ENCODE data around the gene GHITM.
"Not testable (repeated sequence)": the region's sequence is repeated elsewhere in the genome, so short reads cannot be mapped to it uniquely, and the experiment has no call there.

Gene GHITM

DNA sequence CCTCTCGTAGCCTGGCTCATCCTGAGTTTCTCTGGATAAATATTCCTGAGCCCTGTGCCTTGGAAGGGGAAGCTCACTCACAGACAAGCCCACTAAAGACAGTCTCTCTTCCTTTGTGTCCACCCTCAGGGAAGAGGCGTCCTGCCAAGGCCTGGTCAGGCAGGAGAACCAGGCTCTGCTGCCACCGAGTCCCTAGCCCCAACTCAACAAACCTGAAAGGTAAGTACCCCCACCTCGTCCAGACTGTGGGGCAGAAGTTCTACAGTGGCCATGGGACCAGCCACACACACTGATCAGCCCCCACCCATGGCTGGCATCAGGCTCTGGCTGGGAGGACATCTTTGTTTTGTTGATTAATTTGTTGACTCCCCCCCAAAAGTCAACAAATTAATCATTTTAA, 37.0 kb downstream of the GHITM start:
- H3K9me3 Mint-ChIP-seq: peaks cover under 1% of the 10 kb centered on the region
- H3K27ac Mint-ChIP-seq: peak overlapping the region; percentile 22
- no peaks in the 10 kb centered on the region for H3K27me3 Mint-ChIP-seq
- H3K4me3 Mint-ChIP-seq: no peak overlapping the region
- DNase-seq (ENCODE audit: low spot score in 2 of 2) (no peak), ATAC-seq (ENCODE audit: low read depth) (no peak)
- peaks cover 5% of the 10 kb centered on the region for H3K36me3 Mint-ChIP-seq
- H3K4me1 Mint-ChIP-seq: peaks cover 17% of the 10 kb centered on the region

DNA sequence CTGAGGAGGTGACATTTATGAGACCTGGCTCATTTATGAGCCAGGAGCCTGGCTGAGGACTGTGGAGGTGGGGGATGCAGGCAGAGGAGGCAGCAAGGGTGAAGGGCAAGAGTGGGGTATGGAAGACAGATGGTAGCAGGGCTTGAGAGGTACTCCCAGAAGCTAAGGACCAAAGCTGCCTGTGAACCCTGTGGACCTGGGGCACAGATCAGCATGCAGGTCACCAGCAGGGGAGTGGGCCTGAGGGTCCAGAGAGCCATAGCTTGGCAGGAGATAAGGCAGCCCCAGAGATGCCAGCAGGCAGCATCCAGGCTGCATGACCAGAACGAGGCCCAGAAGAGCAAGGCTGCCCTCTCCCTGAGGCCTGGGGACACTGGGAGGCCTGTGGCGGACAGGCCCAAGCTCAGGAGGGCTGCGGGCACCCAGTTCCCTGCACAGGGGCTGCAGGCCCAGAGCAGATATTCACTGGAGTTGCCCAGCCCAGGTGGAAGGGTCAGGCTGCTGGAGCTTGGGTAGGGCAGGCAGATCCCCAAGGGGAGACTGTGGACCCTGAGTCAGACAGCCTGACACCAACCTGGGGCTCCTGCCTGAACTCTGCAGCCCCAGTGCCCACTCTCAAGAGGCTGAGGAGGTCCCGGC, 37.6 kb downstream of the GHITM start:
- peaks cover 2% of the 10 kb centered on the region for H3K36me3 Mint-ChIP-seq
- ATAC-seq (ENCODE audit: low read depth): no peak
- no peaks in the 10 kb centered on the region for H3K9me3 Mint-ChIP-seq
- no peaks in the 10 kb centered on the region for H3K27me3 Mint-ChIP-seq
- peak overlapping the region; percentile 22 for H3K27ac Mint-ChIP-seq
- no peak for DNase-seq (ENCODE audit: low spot score in 2 of 2)
- H3K4me3 Mint-ChIP-seq: no peak overlapping the region
- peaks cover 14% of the 10 kb centered on the region for H3K4me1 Mint-ChIP-seq

DNA sequence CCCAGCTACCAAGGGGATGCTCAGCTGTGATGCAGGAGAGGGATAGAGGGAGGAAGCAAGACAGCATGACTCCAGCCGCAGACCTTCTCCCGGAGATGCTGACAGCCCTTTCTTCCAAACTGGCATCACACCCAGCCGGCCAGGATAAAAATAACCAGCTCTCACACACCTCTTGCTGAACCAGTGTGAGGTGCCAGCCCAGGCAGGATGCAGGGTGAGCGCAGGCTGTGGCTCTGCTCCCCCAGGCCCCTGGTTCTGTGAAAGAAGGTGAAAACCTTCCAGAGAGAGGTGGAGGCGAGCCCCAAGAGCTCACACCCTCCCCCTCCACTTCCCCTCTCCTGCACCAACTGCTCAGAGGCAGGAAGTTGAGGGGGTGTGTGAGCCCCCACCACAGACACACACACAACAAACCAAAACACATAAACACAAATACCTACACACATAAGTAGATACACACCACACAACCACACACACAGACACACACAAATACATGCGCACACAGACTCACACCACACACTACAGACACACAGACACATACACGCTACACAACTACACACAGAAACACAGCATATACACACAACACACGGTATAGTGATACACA, 38.3 kb downstream of the GHITM start:
- Mint-ChIP-seq H3K36me3 (peaks cover 2% of the 10 kb centered on the region), H3K4me3 (no peak overlapping the region), H3K27ac (no peak overlapping the region), H3K4me1 (peaks cover 8% of the 10 kb centered on the region), H3K9me3 (no peaks in the 10 kb centered on the region), H3K27me3 (no peaks in the 10 kb centered on the region)
- no peak for DNase-seq (ENCODE audit: low spot score in 2 of 2)
- ATAC-seq (ENCODE audit: low read depth): peak; percentile 26

DNA sequence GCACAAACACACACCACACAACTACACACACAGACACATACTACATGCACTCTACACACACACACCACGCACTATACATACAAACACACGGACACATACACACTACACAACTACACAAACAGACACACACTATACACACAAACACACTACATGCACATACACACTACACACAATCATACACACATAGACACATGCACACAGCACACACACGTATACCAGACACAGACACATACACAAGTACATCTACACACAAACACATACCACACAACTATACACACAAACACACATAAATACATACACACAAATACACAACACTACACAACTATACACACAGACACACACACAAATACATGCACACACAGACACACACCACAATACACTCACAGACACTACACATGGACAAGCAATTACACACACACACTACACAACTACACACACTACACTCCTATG, 38.9 kb downstream of the GHITM start:
- no peaks in the 10 kb centered on the region for H3K9me3 Mint-ChIP-seq
- H3K4me1 Mint-ChIP-seq: peaks cover 4% of the 10 kb centered on the region
- H3K27ac Mint-ChIP-seq: no peak overlapping the region
- no peaks in the 10 kb centered on the region for H3K36me3 Mint-ChIP-seq
- DNase-seq (ENCODE audit: low spot score in 2 of 2): no peak
- ATAC-seq (ENCODE audit: low read depth): no peak
- no peak overlapping the region for H3K4me3 Mint-ChIP-seq
- H3K27me3 Mint-ChIP-seq: no peaks in the 10 kb centered on the region

DNA sequence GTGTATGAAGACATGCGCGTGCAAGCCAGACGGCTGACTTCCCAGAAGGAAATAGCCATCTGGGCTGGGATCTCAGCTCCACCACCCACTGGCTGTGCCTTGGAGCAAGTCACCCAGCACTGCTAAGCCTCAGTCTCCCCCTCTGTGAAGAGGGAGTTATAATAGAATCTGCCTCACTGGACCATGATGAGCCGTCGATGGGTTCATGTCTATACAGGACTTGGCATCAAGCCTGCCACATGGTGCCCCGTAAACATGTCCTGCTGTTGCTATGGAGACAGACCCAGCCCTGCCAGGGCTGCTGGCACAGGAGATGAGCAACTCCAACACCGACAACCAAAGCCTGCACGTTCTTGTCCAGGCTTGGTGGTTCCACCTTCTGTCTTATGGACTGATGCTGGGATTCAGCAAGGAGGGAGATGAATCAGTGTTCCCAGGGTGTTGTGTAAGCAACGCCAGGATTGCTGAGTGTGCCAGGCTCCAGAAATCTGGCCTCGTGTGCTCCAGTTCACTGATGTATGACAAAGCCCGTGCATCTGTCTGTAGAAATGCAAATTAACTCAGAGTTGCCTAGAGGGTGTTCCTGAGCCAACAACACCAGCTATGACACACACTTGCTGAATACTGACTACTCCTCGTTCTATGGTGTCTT, 39.9 kb downstream of the GHITM start:
- H3K9me3 Mint-ChIP-seq: no peaks in the 10 kb centered on the region
- H3K4me3 Mint-ChIP-seq: no peak overlapping the region
- peak; percentile 88 for ATAC-seq (ENCODE audit: low read depth)
- H3K4me1 Mint-ChIP-seq: peaks cover 4% of the 10 kb centered on the region
- DNase-seq (ENCODE audit: low spot score in 2 of 2): peak; percentile 72 to 75
- no peaks in the 10 kb centered on the region for H3K36me3 Mint-ChIP-seq
- H3K27me3 Mint-ChIP-seq: no peaks in the 10 kb centered on the region
- H3K27ac Mint-ChIP-seq: no peak overlapping the region

DNA sequence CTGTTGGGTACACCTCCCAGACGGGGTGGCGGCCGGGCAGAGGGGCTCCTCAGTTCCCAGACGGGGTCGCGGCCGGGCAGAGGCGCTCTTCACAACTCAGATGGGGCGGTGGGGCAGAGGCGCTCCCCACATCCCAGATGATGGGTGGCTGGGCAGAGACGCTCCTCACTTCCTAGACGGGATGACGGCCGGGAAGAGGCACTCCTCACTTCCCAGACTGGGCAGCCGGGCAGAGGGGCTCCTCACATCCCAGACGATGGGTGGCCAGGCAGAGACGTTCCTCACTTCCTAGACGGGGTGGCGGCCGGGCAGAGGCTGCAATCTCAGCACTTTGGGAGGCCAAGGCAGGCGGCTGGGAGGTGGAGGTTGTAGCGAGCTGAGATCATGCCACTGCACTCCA, 41.1 kb downstream of the GHITM start:
- not testable (repeated sequence) for H3K27me3 Mint-ChIP-seq; H3K36me3 Mint-ChIP-seq; H3K4me1 Mint-ChIP-seq; DNase-seq (ENCODE audit: low spot score in 2 of 2); H3K27ac Mint-ChIP-seq; ATAC-seq (ENCODE audit: low read depth); H3K9me3 Mint-ChIP-seq; H3K4me3 Mint-ChIP-seq

DNA sequence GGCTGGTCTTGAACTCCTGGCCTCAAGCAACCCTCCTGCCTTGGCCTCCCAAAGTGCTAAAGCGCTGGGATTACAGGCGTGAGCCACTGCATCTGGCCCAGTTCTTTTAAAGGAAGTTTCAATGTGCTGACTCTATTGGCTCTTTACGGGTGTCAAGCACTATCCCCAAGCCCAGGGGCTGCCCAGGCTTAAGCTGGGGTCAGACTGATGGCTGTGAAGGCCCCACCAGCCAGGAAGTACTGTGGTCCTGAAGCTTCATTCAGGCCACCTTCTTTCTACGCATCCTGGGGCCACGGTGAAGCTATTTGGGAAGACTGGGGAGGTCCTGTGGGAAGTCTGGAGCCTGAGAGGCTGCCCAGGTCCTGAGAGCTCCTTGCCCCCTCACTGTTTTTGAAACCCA, 42.3 kb downstream of the GHITM start:
- Mint-ChIP-seq H3K9me3 (no peaks in the 10 kb centered on the region), H3K4me1 (peaks cover 3% of the 10 kb centered on the region), H3K4me3 (no peak overlapping the region), H3K36me3 (no peaks in the 10 kb centered on the region), H3K27ac (no peak overlapping the region), H3K27me3 (no peaks in the 10 kb centered on the region)
- DNase-seq (ENCODE audit: low spot score in 2 of 2): no peak
- ATAC-seq (ENCODE audit: low read depth): no peak

DNA sequence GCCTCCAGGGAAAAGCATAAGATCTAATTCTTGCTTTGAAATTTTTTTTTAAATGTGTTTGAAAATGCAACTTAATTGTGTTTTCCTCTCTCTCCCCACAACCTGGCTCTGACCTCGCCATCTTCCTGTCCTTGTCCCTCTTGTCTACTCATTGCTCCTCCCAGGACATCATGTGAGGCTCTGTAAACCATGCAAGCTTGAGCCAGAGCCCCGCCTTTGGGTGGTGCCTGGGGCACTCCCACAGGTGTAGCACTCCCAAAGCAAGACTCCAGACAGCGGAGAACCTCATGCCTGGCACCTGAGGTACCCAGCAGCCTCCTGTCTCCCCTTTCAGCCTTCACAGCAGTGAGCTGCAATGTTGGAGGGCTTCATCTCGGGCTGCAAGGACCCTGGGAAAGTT, 45.2 kb downstream of the GHITM start:
- Mint-ChIP-seq H3K27me3 (no peaks in the 10 kb centered on the region), H3K27ac (no peak overlapping the region), H3K36me3 (no peaks in the 10 kb centered on the region), H3K4me3 (no peak overlapping the region), H3K4me1 (no peaks in the 10 kb centered on the region), H3K9me3 (no peaks in the 10 kb centered on the region)
- no peak for DNase-seq (ENCODE audit: low spot score in 2 of 2)
- no peak for ATAC-seq (ENCODE audit: low read depth)

DNA sequence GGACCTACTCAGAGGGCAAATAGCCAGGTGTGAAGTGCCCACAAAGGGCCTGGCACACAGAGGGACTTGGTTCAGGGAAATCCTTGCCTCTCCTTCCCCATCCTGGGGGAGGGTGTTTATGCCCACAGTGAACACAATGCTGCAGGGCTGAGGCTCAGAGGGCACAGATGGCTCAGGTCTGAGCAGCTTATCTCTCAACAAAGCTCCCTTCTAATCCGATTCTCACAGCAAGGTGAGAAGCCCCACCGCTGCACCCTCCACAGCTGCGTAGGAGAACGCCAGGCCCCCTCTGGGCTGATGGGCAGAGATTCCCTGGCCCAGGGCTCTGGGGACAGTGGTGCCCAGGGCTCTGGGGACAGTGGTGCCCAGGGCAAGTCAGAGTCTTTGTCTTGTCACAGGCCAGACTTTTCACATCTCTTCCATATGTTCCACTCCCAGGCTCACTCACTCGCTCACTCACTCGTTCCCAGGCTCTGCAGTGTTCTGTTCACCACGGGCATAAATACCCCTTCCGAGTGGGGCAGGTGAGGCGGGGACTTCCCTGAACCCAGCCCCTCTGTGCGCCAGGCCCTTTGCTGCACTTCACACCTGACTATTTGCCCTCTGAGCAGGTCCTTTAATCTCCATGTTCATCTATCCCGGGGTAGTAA, 46.3 kb downstream of the GHITM start:
- ATAC-seq (ENCODE audit: low read depth) (no peak), DNase-seq (ENCODE audit: low spot score in 2 of 2) (no peak)
- Mint-ChIP-seq H3K36me3 (no peaks in the 10 kb centered on the region), H3K9me3 (no peaks in the 10 kb centered on the region), H3K4me3 (no peak overlapping the region), H3K27ac (no peak overlapping the region), H3K27me3 (no peaks in the 10 kb centered on the region), H3K4me1 (no peaks in the 10 kb centered on the region)

DNA sequence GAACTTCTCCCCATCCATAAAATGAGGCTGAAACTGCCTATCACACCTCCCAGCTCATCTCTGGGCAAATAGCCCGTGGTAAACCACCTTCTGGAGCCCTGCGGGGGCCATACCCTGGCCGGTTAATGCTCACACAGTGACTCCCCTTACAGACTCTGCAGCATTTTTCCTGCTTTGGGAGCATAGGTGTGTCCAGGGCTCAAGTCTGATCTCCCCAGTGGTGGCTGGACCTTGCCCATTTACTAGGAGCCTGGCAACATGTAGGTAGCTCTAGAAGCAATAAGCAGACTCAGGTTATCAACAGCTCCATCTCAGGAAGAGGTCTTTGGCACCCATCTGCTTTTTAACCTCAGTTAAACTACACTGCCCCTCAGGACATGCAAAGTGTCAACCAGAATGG, 49.5 kb downstream of the GHITM start:
- peaks cover 3% of the 10 kb centered on the region for H3K4me1 Mint-ChIP-seq
- ATAC-seq (ENCODE audit: low read depth) (no peak), DNase-seq (ENCODE audit: low spot score in 2 of 2) (no peak)
- H3K9me3 Mint-ChIP-seq: no peaks in the 10 kb centered on the region
- peaks cover 9% of the 10 kb centered on the region for H3K27me3 Mint-ChIP-seq
- no peaks in the 10 kb centered on the region for H3K36me3 Mint-ChIP-seq
- no peak overlapping the region for H3K27ac Mint-ChIP-seq
- H3K4me3 Mint-ChIP-seq: no peak overlapping the region

DNA sequence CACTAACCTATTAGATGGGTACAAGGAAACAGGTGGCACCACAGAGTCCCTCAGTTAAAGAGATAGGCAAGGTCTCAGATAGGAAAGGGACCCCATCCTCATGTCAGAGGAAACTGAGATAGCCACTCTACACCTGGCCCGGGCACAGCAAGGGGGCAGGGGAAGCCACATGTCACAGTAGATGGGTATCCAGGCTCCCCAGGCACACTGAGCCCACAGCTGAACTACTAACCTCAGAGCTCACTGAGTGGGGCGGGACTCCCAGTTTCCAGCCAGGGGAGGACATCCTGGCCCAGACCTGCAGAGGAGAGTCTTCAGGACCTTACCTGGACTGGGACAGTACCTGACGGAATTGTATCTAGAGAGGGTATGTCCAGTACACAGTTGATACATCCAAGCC, 51.3 kb downstream of the GHITM start:
- ATAC-seq (ENCODE audit: low read depth): no peak
- Mint-ChIP-seq H3K4me3 (no peak overlapping the region), H3K4me1 (peaks cover 3% of the 10 kb centered on the region), H3K27ac (no peak overlapping the region), H3K36me3 (no peaks in the 10 kb centered on the region), H3K9me3 (no peaks in the 10 kb centered on the region), H3K27me3 (peaks cover 12% of the 10 kb centered on the region)
- DNase-seq (ENCODE audit: low spot score in 2 of 2): no peak

DNA sequence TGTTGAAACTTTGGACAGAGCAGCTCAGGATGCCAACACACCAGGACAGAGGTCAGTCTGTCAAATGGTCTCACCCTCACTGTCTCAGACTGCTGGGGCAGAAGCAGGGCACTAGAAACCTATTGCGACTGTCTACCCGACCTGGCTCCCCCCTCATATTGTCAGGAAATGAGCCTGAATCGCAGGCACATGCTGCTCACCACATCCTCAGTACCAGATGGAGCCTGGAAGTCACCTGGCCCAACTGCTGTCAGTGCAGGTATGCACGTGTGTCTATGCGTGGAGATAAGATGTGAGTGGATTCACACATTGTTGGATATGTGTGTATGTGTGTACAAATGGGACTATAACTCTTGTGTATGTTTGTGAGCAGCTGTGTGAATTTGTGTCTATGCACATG, 51.8 kb downstream of the GHITM start:
- Mint-ChIP-seq H3K27ac (no peak overlapping the region), H3K27me3 (peaks cover 14% of the 10 kb centered on the region), H3K4me1 (peaks cover 3% of the 10 kb centered on the region), H3K9me3 (no peaks in the 10 kb centered on the region), H3K36me3 (no peaks in the 10 kb centered on the region), H3K4me3 (no peak overlapping the region)
- no peak for ATAC-seq (ENCODE audit: low read depth)
- DNase-seq (ENCODE audit: low spot score in 2 of 2): no peak

DNA sequence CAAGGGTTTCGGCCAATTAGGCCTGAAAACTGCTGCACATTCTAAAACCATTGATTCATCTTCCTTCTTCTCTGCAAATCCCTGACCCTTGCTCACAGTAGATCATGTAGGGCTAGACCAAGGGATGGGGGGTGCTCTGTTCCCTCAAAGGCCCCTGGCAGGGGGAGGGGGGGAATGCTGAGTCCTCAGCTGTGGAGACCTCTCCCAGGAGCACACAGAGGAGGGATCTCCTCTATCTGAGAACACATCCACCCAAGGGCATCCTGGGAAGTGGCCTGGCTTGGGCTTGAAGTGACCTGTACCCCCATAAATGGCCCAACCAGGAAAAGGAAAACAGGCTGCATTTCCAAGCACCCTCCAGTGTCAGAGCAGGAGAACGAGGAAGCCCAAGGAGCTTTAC, 54.0 kb downstream of the GHITM start:
- Mint-ChIP-seq H3K4me1 (peaks cover 3% of the 10 kb centered on the region), H3K36me3 (no peaks in the 10 kb centered on the region), H3K4me3 (no peak overlapping the region), H3K9me3 (no peaks in the 10 kb centered on the region), H3K27ac (no peak overlapping the region), H3K27me3 (peaks cover 16% of the 10 kb centered on the region)
- DNase-seq (ENCODE audit: low spot score in 2 of 2): no peak
- no peak for ATAC-seq (ENCODE audit: low read depth)

DNA sequence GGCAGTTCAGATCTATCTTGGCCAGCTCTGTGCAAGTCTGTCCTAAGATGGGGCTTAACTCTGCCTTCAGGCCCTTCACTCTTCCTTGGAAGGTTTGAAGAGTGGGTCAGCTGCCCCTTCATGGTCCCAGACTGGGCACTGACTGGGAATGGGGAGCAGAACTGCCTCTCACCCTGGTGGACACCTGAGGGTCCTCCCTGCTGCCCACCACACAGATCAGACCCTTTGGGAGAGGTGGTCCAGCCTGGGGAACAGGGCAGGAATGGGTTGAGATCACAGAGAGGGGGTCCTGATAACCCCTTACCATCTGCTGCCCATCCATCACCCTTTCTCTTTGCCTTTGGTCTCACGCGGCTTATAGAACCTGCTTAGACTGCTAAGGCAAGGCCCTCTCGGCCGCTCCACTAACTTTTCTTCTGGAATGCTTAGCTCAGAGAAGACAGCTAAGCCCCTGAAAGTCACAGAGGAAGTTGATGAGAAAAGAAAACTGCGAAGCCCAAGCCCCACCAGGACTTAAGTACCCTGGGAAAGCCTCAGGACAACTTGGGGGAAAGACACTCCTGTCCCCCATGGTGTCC, 54.6 kb downstream of the GHITM start:
- peaks cover 3% of the 10 kb centered on the region for H3K4me1 Mint-ChIP-seq
- no peaks in the 10 kb centered on the region for H3K9me3 Mint-ChIP-seq
- peaks cover 17% of the 10 kb centered on the region for H3K27me3 Mint-ChIP-seq
- DNase-seq (ENCODE audit: low spot score in 2 of 2) (no peak), ATAC-seq (ENCODE audit: low read depth) (no peak)
- no peaks in the 10 kb centered on the region for H3K36me3 Mint-ChIP-seq
- H3K4me3 Mint-ChIP-seq: peak overlapping the region; percentile 43
- no peak overlapping the region for H3K27ac Mint-ChIP-seq
